Activated T-cell treated with anti-CD3 and anti-CD28 coated beads, Interleukin-2, amount 50 U/mL, for 4 hours (primary cell): ENCODE measurements around the gene CHCHD2. TPM values are rescaled to one million over a fixed set of nuclear protein-coding genes. Genes with fewer than 3 reads are reported as not detected.
"Not testable (repeated sequence)": the region's sequence is repeated elsewhere in the genome, so short reads cannot be mapped to it uniquely, and the experiment has no call there.

ENCODE experiments used
- ATAC-seq, 2 donors: fragments of 200-7000 bp; cut with Tn5 transposase; one replicate each; pipeline ENCODE4 v1.10.0; 2021
- DNase-seq: peaks from one replicate; pipeline ENCODE4 v3.0.0-alpha.2; 2020
- H3K27me3 Mint-ChIP-seq: one replicate; pipeline ENCODE4 v1.8.0; 2021; ENCODE audit warnings: low read depth, mixed read lengths
- H3K36me3 Mint-ChIP-seq: one replicate; pipeline ENCODE4 v1.8.0; 2022; ENCODE audit warnings: mixed read lengths; ENCODE audit not compliant: insufficient read depth
- H3K4me1 Mint-ChIP-seq: one replicate; pipeline ENCODE4 v1.8.0; 2021; ENCODE audit warnings: low read depth, mixed read lengths
- H3K4me3 Mint-ChIP-seq: one replicate; pipeline ENCODE4 v1.8.0; 2021; ENCODE audit warnings: mild to moderate bottlenecking, moderate library complexity, mixed read lengths
- H3K9me3 Mint-ChIP-seq: one replicate; pipeline ENCODE4 v1.8.0; 2021; ENCODE audit warnings: mixed read lengths
- total RNA-seq, 3 donors: library from RNA; stranded (reverse); gene quantifications; one replicate each; pipeline ENCODE4 v1.2.1, GENCODE V29; 2021

CHCHD2 gene
- total RNA-seq, 3 donors from 2014 or later, result 725 to 810 (median 747) TPM

DNA sequence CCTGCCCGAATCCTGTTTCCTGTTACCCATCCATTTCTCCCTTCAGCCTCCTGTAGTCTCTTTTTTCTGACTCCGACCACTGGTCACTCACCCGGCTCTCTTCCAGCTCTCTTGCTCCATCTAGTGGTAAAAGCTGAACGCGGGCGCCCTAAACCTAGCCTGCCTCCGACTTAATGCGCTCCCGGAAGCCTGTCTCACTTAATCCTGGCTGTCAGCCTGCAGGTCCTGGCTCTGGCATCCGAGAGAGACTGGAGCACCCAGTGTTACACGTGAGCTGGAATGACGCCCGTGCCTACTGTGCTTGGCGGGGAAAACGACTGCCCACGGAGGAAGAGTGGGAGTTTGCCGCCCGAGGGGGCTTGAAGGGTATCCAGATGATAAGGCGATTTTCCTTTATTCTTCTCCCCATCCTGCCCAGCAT is 31.9 kb downstream of the CHCHD2 start:
- Mint-ChIP-seq H3K4me1 (peaks cover 5% of the 10 kb centered on the region), H3K4me3 (no peak overlapping the region), H3K27me3 (no peaks in the 10 kb centered on the region)

DNA sequence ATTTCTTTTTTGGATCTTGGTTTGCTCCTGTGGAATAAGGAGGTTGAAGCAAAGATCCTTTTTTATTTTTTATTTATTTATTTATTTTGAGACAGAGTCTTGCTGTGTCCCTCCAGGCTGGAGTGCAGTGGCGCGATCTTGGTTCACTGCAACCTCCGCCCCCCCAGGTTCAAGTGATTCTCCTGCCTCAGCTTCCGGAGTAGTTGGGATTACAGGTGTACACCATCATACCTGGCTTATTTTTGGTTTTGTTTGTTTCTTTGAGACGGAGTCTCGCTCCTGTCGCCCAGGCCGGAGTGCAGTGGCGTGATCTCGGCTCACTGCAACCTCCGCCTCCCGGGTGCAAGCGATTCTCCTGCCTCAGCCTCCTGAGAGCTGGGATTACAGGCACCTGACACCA is 39.9 kb downstream of the CHCHD2 start:
- not testable (repeated sequence) for H3K27me3 Mint-ChIP-seq, H3K4me3 Mint-ChIP-seq, H3K9me3 Mint-ChIP-seq, DNase-seq, ATAC-seq
- Mint-ChIP-seq H3K36me3 (peaks cover 32% of the 10 kb centered on the region), H3K4me1 (peaks cover 27% of the 10 kb centered on the region)

More for the DNA sequence above, 31.9 kb downstream of the CHCHD2 start:
- Mint-ChIP-seq H3K9me3 (no peaks in the 10 kb centered on the region), H3K36me3 (peaks cover 12% of the 10 kb centered on the region)
- ATAC-seq (peak; percentile 89 to 90), DNase-seq (peak; percentile 60)

DNA sequence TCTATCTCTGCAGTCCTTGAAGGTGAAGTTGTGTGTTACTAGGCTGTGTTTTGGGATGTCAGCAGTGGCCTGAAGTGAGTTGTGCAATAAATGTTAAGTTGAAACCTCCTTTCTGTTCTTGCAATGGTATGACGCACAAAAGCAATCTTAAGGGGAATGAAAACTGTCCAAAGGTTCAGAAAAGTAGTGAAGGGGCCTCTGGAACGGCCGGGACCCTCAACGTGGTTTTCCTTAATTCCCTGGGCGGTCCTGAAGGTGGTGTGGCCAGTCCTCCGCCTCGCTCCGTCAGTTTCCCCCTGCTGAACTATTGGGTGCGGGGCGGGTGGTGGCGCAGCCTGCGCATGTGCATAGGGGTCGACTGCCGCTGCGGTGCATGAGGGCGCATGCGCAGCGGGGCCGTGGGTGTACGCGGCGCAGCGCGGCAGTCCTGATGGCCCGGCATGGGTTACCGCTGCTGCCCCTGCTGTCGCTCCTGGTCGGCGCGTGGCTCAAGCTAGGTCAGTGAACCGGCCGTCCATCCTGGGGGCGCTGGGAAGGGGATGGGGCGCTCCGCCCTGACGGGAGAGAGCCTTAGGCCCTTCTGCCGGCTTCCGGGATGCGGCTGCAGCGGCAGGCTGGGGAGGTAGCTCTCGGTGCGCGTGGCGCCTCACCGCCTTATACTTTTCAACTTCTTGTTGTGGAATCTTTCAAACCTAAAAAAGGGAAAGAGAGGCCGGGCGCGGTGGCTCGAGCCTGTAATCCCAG is 42.2 kb downstream of the CHCHD2 start, which contains the start of gene SUMF2:
SUMF2 (plus strand) TSS at position 405 of the 744 bp plus-strand sequence; CDS start at position 431, 26 bp downstream.
- DNase-seq, result peak; percentile 87
- peaks cover 30% of the 10 kb centered on the region for H3K4me1 Mint-ChIP-seq
- no peaks in the 10 kb centered on the region for H3K27me3 Mint-ChIP-seq
- ATAC-seq, result peak; percentile 92 to 94
- no peaks in the 10 kb centered on the region for H3K9me3 Mint-ChIP-seq
- peak within 1 kb of the TSS; percentile 96 for H3K4me3 Mint-ChIP-seq
- peaks cover 34% of the 10 kb centered on the region for H3K36me3 Mint-ChIP-seq

DNA sequence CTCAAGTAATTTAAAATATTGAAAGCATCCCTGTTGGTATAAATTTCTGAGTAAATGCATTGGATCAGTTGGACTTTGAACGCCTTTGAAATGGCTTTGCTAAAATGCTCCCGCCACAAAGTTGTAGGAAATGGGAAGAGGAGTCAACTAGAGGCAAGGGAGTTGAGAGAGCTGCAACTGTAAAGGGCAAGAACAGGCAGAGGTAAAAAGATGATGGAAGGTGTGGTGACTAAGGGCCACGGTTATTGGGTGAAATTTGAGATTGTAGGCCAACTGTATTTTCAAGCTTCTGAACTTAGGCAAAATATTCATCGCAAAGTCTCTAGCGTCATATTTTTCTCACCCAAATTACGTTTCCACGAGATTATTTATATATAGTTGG is 42.8 kb downstream of the CHCHD2 start:
- ATAC-seq (no peak), DNase-seq (no peak)
- no peaks in the 10 kb centered on the region for H3K27me3 Mint-ChIP-seq
- peaks cover 30% of the 10 kb centered on the region for H3K4me1 Mint-ChIP-seq
- H3K36me3 Mint-ChIP-seq, result peaks cover 33% of the 10 kb centered on the region
- peak overlapping the region; percentile 96 for H3K4me3 Mint-ChIP-seq
- no peaks in the 10 kb centered on the region for H3K9me3 Mint-ChIP-seq

DNA sequence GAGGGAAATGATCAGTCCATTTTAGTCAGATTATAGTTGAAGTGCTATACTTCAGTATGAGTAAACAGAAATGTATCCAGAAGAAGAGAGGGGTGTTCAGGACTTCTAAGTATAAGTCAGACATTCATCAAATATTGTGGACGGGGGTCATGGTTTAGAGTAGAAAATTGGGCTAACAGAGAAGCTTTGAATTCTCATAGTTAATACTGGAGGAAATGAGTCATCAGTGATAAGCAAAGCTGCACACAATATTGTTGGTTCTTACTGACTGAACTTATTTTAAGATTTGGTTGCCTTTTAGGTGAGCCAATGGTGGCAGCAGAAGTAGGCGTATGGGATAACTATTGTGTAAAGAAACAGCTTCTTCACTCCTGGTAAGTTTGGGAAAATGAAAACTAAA is 43.9 kb downstream of the CHCHD2 start:
- no peaks in the 10 kb centered on the region for H3K27me3 Mint-ChIP-seq
- H3K9me3 Mint-ChIP-seq, result no peaks in the 10 kb centered on the region
- H3K4me1 Mint-ChIP-seq, result peaks cover 30% of the 10 kb centered on the region
- peak overlapping the region; percentile 8 for H3K4me3 Mint-ChIP-seq
- peaks cover 39% of the 10 kb centered on the region for H3K36me3 Mint-ChIP-seq
- no peak for DNase-seq
- ATAC-seq, result peak; percentile 19 to 20

DNA sequence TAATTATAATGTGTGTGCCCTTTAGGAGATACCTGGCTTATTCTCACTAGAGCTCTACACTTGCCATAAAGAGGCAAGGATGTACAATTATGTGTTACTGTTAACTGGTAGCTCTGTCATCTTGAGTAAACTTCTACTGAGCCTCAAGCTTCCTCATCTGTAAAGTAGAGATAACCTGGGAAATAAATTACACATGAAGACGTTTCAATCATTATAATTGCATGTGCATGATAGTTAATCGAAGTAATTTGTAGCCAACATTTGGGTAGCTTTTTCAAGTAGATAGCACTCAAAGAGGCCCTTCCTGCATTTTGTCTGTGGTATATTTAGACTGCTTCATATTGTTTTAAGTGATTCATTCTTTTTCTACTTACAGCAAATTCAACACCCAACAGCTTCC is 52.3 kb downstream of the CHCHD2 start:
- Mint-ChIP-seq H3K9me3 (no peaks in the 10 kb centered on the region), H3K4me1 (peaks cover 34% of the 10 kb centered on the region), H3K27me3 (no peaks in the 10 kb centered on the region), H3K36me3 (peaks cover 38% of the 10 kb centered on the region), H3K4me3 (peak overlapping the region; percentile 58)
- DNase-seq, result no peak
- no peak for ATAC-seq

DNA sequence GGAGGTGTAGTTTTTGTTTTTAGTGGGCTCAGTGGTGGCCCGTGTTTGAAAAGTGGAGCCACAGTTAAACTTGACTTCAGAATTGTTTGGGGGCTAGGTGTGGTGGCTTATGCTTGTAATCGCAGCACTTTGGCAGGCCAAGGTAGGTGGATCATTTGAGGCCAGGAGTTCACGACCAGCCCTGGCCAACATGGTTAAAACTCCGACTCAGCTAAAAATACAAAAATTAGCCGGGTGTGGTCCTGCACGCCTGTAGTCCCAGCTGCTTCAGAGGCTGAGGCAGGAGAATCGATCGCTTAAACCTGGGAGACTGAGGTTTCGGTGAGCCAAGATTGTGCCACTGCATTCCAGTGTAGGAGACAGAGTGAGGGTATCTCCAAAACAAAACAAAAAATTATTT is 52.9 kb downstream of the CHCHD2 start:
- Mint-ChIP-seq H3K36me3 (peaks cover 36% of the 10 kb centered on the region), H3K27me3 (no peaks in the 10 kb centered on the region), H3K4me1 (peaks cover 34% of the 10 kb centered on the region), H3K9me3 (no peaks in the 10 kb centered on the region), H3K4me3 (peak overlapping the region; percentile 91)
- DNase-seq (no peak), ATAC-seq (no peak)

Other genes starting within 250 kb of the CHCHD2 start
- gene SEPTIN14, start 243.7 kb downstream of the CHCHD2 start, total RNA-seq, result not detected
- 1 to 10 TPM in 1 of 3 donors, under 1 TPM in 2; 0.53 to 1.5 (median 0.65) TPM for gene ZNF713, start 219.0 kb downstream of the CHCHD2 start, total RNA-seq
- gene MRPS17, start 154.6 kb downstream of the CHCHD2 start, total RNA-seq, result 10 to 100 TPM; 42.4 to 53.0 (median 50.6) TPM
- 10 to 100 TPM; 39.6 to 42.5 (median 39.7) TPM for gene NIPSNAP2, start 141.9 kb downstream of the CHCHD2 start, total RNA-seq
- gene PSPH, start 55.0 kb downstream of the CHCHD2 start, total RNA-seq, result 10 to 100 TPM; 15.8 to 17.5 (median 15.9) TPM
- 100 to 1,000 TPM; 428 to 473 (median 440) TPM for gene CCT6A, start 54.7 kb downstream of the CHCHD2 start, total RNA-seq
- 100 to 1,000 TPM in 1 of 3 donors, 10 to 100 TPM in 2; 97.5 to 110 (median 99.4) TPM for gene SUMF2, start 42.2 kb downstream of the CHCHD2 start, total RNA-seq
- 1 to 10 TPM; 1.4 to 1.9 (median 1.8) TPM for gene PHKG1, start 13.5 kb downstream of the CHCHD2 start, total RNA-seq
- gene NUPR2, start 9.9 kb upstream of the CHCHD2 start, total RNA-seq, result not detected